SK-N-SH (cell line): Measurements from ENCODE around the gene BTBD2.

ENCODE experiments used
- NRF1 ChIP-seq: IDR thresholded peaks from 2 replicates; pipeline ENCODE4 v1.6.1; 2012; ENCODE audit warnings: low read depth, mild to moderate bottlenecking, low read length
- TF ChIP-seq, protein P1 (sequence below): fragments of 200-600 bp; sonication (generic); IDR thresholded peaks from 2 replicates; pipeline ENCODE4 v1.6.1; 2017; ENCODE audit warnings: antibody characterized with exemption, mild to moderate bottlenecking, moderate library complexity

DNA sequence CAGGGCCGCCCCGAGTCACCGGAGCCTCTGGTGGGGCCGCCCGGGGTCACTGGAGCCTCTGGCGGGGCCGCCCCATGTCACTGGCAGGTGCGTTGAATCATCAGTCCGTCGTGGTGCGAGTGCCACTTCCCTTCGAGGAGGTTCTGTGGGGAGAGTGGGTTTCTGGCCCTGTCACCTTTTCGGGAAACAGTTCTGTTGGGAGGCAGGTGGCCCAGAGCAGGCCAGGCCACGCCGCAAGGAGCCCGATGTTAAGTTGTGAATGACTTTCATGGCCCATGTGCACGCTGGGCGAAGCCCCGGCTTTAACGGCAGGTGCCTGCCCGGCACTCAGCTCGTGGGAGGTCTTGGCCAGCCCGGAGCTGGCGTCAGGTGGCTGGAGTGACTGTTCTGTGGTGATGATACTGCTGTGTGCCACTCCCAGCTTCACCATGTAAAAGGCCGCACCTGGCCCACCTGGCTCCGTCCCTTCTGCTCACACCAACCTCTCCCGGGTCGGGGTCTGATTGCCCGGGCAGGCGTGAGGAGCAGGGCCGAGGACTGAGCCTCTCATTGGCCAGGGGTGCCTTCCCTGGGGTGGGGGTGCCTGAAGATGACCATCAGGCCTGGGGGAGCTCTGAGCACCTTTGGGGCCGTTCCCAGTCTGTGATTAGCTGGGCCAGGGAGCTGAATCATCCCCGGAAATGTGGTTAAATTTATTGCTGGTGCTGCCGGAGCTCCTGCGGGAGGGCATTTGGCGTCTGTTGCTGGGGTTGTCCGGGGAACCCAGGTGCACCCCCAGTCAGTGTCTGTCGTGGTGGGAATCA lies 45.3 kb downstream of the BTBD2 start:
- TF ChIP-seq NRF1 = no peak
- TF ChIP-seq, protein P1, sequence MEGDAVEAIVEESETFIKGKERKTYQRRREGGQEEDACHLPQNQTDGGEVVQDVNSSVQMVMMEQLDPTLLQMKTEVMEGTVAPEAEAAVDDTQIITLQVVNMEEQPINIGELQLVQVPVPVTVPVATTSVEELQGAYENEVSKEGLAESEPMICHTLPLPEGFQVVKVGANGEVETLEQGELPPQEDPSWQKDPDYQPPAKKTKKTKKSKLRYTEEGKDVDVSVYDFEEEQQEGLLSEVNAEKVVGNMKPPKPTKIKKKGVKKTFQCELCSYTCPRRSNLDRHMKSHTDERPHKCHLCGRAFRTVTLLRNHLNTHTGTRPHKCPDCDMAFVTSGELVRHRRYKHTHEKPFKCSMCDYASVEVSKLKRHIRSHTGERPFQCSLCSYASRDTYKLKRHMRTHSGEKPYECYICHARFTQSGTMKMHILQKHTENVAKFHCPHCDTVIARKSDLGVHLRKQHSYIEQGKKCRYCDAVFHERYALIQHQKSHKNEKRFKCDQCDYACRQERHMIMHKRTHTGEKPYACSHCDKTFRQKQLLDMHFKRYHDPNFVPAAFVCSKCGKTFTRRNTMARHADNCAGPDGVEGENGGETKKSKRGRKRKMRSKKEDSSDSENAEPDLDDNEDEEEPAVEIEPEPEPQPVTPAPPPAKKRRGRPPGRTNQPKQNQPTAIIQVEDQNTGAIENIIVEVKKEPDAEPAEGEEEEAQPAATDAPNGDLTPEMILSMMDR = no peak
